GM12872 (cell line): ENCODE data around the gene PICK1.

Experiments used
- TF ChIP-seq, protein P1 (sequence below): IDR thresholded peaks from 3 replicates; pipeline ENCODE4 v1.5.1; 2011; ENCODE audit warnings: low read depth, mild to moderate bottlenecking, low read length, moderate library complexity; ENCODE audit not compliant: insufficient read depth

PICK1 gene

DNA sequence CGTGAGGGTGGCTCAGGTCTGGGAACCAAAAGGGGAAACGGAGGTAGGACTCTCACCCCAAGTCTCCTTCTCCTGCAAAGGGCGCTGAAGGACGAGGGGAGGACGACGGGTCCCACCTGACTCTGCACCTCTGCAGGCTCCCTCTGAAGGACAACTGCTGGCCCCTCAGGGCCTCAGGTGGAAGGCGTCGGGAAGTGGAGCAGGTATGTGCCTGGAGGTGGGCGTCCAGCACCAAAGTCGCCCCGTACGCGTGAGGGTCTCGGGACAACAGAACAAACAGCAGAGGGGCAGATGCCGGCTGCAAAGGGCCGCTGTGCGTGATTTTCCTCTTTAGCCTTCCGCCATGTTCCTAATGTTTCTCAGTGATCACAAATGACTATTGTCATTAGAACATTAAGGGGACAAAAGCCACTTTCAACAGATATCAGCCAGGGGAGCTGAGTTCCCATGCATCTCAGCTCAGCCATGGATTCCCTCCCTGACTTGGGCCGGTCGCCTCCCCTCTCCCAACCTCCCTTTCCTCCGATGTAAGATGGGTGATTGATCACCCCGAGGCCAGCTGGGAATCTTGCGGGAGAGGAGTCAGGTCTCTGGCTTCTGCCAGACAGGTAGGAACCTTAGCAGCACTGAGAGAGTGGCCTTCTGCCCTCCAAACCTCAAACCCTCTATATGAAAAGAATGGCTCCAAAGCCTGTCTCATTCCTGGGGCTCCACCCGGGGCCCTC is 25.9 kb downstream of the PICK1 start:
- TF ChIP-seq, protein P1, sequence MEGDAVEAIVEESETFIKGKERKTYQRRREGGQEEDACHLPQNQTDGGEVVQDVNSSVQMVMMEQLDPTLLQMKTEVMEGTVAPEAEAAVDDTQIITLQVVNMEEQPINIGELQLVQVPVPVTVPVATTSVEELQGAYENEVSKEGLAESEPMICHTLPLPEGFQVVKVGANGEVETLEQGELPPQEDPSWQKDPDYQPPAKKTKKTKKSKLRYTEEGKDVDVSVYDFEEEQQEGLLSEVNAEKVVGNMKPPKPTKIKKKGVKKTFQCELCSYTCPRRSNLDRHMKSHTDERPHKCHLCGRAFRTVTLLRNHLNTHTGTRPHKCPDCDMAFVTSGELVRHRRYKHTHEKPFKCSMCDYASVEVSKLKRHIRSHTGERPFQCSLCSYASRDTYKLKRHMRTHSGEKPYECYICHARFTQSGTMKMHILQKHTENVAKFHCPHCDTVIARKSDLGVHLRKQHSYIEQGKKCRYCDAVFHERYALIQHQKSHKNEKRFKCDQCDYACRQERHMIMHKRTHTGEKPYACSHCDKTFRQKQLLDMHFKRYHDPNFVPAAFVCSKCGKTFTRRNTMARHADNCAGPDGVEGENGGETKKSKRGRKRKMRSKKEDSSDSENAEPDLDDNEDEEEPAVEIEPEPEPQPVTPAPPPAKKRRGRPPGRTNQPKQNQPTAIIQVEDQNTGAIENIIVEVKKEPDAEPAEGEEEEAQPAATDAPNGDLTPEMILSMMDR = no peak

DNA sequence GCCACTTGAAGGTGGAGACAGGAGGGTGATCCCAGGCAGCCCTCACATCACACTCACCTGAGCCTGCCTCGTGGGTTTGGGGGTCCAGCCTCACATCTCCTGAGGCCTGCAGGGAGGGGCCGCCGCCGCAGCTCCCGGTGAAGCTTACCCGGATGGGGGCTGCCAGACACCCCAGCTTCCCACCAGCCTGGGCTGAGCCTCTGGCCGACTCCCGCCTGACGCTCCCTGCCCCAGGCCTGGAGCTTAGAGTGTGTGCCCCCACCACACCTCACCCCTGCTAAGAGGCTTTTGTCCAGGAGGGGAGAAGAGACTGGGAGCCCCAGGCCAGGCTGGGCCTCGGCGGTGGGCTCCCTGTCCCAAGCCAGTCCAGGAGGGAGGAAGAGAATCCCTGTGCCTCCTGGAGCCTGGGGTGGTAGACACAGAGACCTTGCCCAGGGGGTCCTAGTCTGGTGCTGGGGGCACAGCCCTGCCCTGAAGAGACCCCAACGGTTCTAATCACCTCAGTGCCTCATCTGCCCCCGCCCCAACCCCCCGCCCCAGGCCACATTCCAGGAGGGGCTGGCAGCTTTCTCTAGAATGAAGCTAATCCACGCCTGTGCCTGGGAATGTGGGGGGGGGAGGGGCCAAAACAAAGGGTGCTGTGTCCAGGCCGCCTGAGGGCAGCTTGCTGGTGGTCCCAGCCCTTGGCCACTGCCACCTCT is 26.9 kb downstream of the PICK1 start, which contains the start of gene SLC16A8:
Gene SLC16A8, minus strand, starts transcription at position 254 of the 701 bp plus-strand sequence. CDS start 1,311 bp downstream, outside the sequence.
- TF ChIP-seq, protein P1 = no peak

GRCh38 chr22:38085056-38085455 is 27.9 kb downstream of the PICK1 start:
- TF ChIP-seq, protein P1 = no peak

- TF ChIP-seq, protein P1 = no peak
Observed at GRCh38 chr22:38085501-38085900, 28.3 kb downstream of the PICK1 start.

DNA sequence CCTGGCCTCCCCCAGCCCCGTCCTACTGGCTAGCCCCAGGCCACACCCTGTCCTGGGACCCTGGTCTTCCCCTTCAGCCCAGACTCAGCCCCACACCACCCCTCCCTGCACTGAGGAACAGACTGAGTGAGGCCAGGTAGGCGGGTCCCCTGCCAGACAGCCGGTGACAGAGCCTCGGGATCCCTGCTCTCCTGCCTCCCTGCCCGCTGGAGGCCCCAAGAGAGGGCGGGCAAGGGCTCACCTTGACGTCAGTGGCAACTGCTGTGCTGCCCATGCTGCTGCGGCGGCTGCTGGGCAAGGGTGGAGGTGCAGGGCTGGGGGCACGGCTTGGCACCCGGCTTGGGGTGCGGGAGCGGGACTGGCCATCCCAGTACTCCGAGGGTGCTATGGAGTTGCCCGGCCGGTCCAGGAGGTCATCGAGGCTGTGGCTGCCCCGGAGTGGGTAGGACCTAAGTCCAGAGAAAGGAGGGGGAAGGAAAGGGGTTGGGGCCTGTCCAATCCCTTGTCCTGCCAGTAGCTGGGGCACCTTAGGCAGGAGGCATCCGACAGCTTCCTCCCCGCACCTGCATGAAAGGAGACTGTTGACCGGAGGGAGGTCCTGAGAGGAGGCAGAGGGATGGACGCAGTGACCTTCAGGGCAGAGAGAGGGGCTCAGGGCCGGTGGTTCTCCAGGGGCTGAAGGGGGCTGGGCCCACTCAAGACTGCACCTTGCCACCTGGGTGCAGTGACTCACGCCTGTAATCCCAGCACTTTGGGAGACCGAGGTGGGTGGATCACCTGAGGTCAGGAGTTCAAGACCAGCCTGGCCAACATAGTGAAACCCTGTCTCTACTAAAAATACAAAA is 29.0 kb downstream of the PICK1 start:
- TF ChIP-seq, protein P1 = no peak

DNA sequence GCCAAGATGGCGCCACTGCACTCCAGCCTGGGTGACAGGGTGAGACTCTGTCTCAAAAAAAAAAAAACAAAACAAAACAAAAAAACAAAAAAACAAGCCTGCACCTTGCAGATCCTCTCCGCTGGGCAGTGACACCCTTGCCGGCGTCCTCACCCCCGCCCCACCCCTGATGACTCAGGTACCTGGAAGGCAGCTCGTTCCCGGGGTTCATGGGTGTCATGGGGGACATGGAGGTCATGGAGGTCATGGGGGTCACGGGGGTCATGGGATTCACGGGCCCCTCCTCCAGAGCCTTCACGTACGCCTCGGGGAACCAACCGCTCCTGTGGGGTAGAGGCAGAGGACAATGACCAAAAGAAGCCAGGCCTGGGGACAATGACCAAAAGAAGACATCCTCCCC is 29.7 kb downstream of the PICK1 start:
- TF ChIP-seq, protein P1 = no peak

DNA sequence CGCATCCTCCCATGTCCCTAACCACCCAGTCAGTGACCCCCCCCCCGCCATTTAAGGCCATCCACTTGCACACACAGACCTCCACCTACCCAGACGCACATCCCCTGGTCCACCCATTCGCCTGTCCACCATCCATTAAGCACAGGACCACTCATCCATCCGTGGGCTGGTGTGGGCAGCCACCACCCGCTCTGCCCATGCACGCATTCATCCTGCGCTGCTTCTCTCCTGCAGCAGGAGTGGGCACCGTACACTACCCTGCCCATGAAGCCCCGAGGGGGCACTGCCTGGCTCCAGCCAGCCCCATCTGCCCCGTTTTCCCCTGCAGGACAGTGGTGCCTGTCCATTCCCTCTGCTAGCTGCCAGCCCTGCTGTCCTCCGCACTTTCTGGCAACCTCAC is 30.7 kb downstream of the PICK1 start:
- TF ChIP-seq, protein P1 = no peak
